H54 (cell line): ENCODE measurements around the gene ACKR1.

ENCODE experiments used
- DNase-seq: peaks from one replicate; pipeline ENCODE4 v3.0.0; 2011; ENCODE audit warnings: low spot score, mixed read lengths; ENCODE audit not compliant: insufficient read length
- FAIRE-seq: peaks from 3 replicates; lab custom pipeline; 2011; peaks lifted over from hg19 to GRCh38; lab: Jason Lieb, UNC
- POLR2A ChIP-seq: IDR thresholded peaks from 2 replicates; pipeline ENCODE4 v1.6.1; 2011; ENCODE audit warnings: low read depth, mild to moderate bottlenecking, low read length

Gene ACKR1, protein sequence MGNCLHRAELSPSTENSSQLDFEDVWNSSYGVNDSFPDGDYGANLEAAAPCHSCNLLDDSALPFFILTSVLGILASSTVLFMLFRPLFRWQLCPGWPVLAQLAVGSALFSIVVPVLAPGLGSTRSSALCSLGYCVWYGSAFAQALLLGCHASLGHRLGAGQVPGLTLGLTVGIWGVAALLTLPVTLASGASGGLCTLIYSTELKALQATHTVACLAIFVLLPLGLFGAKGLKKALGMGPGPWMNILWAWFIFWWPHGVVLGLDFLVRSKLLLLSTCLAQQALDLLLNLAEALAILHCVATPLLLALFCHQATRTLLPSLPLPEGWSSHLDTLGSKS

GRCh38 chr1:159204161-159205141 is at the start of gene ACKR1:
TSS of gene ACKR1 (plus strand) at chr1:159204875. CDS start at chr1:159204960, 85 bp downstream.
- DNase-seq (no peak), FAIRE-seq (no peak)
- TF ChIP-seq POLR2A, result no peak

GRCh38 chr1:159161001-159161718 is 43.5 kb upstream of the ACKR1 start:
- FAIRE-seq (peak; percentile 95), DNase-seq (peak; percentile 40)
- no peak for TF ChIP-seq POLR2A

GRCh38 chr1:159161719-159162026 is 43.0 kb upstream of the ACKR1 start:
- no peak for FAIRE-seq
- no peak for DNase-seq
- no peak for TF ChIP-seq POLR2A

DNA sequence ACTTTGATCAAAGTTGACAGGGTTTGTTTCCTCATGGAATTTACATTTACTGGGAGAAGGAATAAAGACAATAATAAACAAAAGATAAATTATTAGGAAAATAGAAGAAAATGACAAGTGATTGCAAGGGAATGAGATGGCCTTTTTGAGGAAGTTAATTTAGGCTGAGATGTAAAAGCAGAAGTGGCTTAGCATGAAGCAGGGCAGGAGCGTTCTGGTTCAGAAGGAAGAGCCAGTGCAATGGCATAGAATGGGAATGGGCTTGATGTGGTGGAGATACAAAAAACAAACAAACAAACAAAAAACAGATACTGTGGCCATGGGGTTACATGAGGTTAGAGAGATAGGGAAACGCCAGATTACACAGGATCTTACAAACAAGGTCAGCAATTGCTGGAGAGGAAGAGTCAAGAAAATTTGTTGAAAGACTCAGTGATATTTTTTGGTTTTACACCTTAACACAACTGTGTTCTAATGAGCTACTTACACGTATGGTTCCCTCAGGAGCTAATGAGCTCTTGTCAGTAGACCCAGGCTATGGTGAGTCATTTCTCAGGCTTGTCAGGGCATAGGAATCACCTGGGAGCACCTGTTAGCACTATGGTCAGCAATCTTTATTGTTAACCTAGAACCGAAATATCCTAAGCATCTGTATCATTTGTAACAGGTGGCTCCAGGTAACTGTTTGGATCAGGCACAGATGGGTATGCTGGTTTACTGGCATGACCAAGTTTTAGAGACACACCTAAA is 42.0 kb upstream of the ACKR1 start:
- DNase-seq, result no peak
- no peak for TF ChIP-seq POLR2A
- no peak for FAIRE-seq

GRCh38 chr1:159163614-159164228 is 41.0 kb upstream of the ACKR1 start:
- DNase-seq, result no peak
- FAIRE-seq, result no peak

GRCh38 chr1:159168043-159168442 is 36.6 kb upstream of the ACKR1 start:
- DNase-seq (no peak), FAIRE-seq (no peak)
- TF ChIP-seq POLR2A, result no peak

More at GRCh38 chr1:159163614-159164228, 41.0 kb upstream of the ACKR1 start:
- TF ChIP-seq POLR2A, result no peak

- DNase-seq (no peak), FAIRE-seq (no peak)
- TF ChIP-seq POLR2A, result no peak
Observed at GRCh38 chr1:159170639-159171038, 34.0 kb upstream of the ACKR1 start.

GRCh38 chr1:159171254-159171687 is 33.4 kb upstream of the ACKR1 start, which contains the start of gene CADM3:
TSS of gene CADM3 (plus strand) at chr1:159171615. CDS start at chr1:159171766, 151 bp downstream.
- no peak for DNase-seq
- FAIRE-seq, result no peak

DNA sequence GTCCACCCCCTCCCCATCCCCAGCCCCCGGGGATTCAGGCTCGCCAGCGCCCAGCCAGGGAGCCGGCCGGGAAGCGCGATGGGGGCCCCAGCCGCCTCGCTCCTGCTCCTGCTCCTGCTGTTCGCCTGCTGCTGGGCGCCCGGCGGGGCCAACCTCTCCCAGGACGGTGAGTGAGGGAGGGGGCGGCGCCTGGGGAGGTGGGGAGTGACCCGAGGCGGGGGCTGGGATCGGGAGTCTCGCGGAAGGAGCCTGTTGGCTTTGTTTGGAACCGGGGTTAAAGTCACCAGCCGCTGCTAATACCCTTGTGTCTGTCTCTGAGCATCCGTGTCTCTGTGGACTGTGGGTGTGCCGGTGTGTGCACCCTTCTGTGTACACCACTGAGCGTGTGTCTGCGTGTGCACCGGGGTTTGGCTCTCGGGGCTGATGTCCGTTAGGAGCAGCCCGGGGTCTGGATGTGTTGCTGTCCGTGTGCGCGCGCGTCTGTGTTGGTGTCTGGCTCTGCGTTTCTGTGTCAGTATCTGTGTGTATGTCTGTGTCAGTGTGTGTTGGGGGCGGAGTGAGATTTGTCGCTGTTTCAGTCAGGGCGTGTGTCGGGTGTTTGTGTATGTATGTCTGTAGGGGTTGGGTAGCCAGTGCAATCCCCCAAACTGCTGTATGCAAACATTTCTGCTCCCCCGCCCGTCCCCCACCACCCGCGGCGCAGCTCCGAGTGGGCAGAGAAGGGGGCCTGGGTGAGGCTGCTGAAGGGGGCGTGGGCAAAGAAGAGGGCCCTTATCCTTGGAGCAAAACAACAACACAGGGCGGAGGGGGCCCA is 32.8 kb upstream of the ACKR1 start:
- FAIRE-seq (no peak), DNase-seq (no peak)

More at GRCh38 chr1:159171254-159171687, 33.4 kb upstream of the ACKR1 start, which contains the start of gene CADM3:
- no peak for TF ChIP-seq POLR2A

GRCh38 chr1:159172614-159173291 is 31.9 kb upstream of the ACKR1 start:
- DNase-seq, result no peak
- FAIRE-seq, result no peak
- no peak for TF ChIP-seq POLR2A

More for the DNA sequence above, 32.8 kb upstream of the ACKR1 start:
- TF ChIP-seq POLR2A, result no peak

DNA sequence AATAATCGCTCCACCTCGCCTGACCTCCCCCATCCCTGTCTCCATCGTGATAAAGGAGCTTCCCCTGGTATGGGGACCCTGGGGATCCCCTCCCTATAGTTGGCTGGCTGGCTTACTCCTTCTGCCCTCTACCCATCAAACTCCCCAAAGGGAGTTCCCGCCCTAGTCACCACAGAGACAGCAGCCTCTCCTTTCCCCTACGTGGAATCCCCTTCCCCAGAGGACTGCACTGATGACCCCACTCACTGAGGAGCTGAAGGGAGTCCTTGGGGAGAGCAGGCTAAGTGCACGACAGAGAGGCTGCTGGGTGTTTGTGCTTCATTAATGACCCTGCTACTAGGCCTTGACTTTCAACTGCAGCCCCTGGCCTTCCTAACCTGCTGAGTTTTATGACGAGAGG is 31.4 kb upstream of the ACKR1 start:
- FAIRE-seq, result no peak
- TF ChIP-seq POLR2A, result no peak
- no peak for DNase-seq
